Measurements from ENCODE around the gene KCTD12.

The KCTD12 gene

DNA sequence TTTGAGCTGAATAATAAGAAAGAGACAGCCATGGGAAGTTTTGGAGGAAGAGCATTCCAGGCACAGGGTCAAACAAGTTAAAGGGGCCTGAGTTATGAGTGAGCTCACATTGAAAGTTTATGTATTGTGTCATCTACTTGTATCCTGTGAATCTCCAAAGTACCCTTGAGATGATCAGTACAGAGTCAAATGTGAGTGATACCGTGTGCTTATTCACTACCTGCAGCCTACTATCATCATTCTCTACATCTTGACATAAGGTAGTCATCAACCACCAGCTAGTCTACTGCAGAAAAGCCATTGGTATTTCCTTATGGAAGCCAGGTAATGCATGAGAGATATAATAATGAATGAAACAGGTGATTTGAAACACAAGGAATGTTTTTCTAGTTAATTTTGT is 3.0 kb upstream of the KCTD12 start:
- DNase-seq (ENCODE audit: extremely low spot score, insufficient read length, low read depth) (no peak), FAIRE-seq (no peak)

- DNase-seq (ENCODE audit: extremely low spot score, insufficient read length, low read depth): no peak
- FAIRE-seq: no peak
These were observed 2.2 kb upstream of the KCTD12 start for GRCh38 chr13:76888421-76888820.

GRCh38 chr13:76887076-76887563 is 915 bp upstream of the KCTD12 start:
- FAIRE-seq (no peak), DNase-seq (ENCODE audit: extremely low spot score, insufficient read length, low read depth) (no peak)

DNA sequence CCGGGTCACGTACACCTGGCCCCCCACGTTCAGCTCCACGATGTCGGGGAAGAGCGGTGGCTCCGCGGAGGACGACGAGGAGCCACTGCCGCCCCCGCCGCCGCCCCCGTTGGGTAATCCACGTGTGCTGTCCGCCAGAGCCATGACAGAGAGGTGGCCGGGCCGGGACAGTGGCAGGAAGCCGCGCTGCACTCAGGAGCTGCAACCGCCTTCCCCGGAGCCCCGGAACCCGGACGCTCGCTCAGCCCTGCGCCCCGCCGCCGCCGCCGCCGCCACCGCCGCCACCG is 257 bp downstream of the KCTD12 start:
- peak; percentile 7 for DNase-seq (ENCODE audit: extremely low spot score, insufficient read length, low read depth)
- FAIRE-seq: no peak

GRCh38 chr13:76885203-76886004 is 801 bp downstream of the KCTD12 start:
- peak; percentile 22 for DNase-seq (ENCODE audit: extremely low spot score, insufficient read length, low read depth)
- peak; percentile 89 for FAIRE-seq

GRCh38 chr13:76884907-76885202 is 1.4 kb downstream of the KCTD12 start:
- DNase-seq (ENCODE audit: extremely low spot score, insufficient read length, low read depth) (no peak), FAIRE-seq (no peak)

- DNase-seq (ENCODE audit: extremely low spot score, insufficient read length, low read depth): no peak
These were observed 1.9 kb downstream of the KCTD12 start for GRCh38 chr13:76884186-76884906.

DNA sequence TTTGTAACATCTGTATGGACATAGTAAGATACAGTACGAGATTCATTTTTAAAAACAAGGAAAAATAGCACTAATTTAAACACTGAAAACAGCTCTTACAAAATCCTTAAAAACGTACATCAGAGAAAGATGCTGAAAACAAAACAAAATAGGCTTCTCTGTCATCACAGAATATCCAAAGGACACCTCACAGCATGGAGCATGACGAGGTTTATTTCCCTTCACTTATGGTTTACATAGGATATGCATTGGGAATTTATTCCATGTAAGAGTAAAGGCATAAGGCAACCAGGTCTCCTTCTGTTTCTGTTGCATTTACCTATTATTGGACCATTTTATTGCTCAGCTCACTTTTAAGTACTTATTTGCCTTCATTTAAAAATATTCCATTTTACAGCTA is 3.0 kb downstream of the KCTD12 start:
- FAIRE-seq: no peak
- no peak for DNase-seq (ENCODE audit: extremely low spot score, insufficient read length, low read depth)

More at GRCh38 chr13:76884186-76884906, 1.9 kb downstream of the KCTD12 start:
- peak; percentile 65 for FAIRE-seq

DNA sequence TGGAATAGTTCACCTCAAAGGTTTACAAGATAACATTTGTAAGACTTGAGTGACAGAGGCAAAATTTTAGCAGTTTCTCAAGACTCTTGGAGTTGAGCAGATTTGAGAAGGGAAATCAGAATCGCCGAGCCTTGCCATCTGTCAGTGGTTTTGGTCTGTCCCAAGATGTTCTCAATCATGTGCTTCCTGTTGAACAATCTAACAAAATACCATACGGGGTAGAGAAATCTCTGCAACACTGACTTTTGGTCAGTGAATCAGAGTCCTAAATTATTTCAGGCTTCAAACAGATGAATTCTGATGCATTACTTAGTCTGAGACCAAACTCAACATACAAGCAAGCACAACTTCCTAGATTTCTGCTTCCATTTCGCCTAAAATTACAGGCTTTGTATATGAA is 3.8 kb downstream of the KCTD12 start:
- DNase-seq (ENCODE audit: extremely low spot score, insufficient read length, low read depth) (no peak), FAIRE-seq (peak; percentile 57)

GRCh38 chr13:76879883-76880270 is 6.3 kb downstream of the KCTD12 start:
- FAIRE-seq (no peak), DNase-seq (ENCODE audit: extremely low spot score, insufficient read length, low read depth) (no peak)

GRCh38 chr13:76879203-76879882 is 6.9 kb downstream of the KCTD12 start:
- peak; percentile 15 for DNase-seq (ENCODE audit: extremely low spot score, insufficient read length, low read depth)
- peak; percentile 97 for FAIRE-seq

- DNase-seq (ENCODE audit: extremely low spot score, insufficient read length, low read depth) (no peak), FAIRE-seq (no peak)
These were observed 8.2 kb downstream of the KCTD12 start for GRCh38 chr13:76878043-76878442.

DNA sequence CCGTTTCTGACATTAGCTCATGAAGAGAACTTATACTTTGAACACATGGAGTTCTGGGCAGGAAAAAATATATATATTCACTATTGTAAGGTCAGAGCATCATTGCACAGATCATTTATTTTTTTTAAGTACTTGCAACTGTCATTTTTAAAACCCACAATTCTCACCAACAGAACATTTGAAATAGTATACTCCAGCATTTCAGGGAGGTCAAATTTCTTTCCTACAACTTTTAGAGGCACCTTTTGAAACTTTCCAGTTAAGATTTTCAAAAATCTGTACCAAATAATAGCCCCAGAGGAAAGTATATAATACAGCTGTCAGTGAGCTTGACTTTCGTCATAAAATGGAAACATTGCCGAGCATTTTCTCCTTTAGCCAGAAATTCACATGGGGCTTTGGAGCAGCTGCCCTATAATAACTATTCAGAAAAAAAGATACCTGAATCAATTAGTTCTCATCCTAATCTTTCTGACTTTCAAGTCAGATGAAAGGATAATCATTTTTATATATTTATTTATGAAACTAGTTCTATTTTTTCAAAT is 10.9 kb downstream of the KCTD12 start:
- DNase-seq (ENCODE audit: extremely low spot score, insufficient read length, low read depth): no peak
- FAIRE-seq: no peak

- DNase-seq (ENCODE audit: extremely low spot score, insufficient read length, low read depth) (no peak), FAIRE-seq (no peak)
These were observed 11.7 kb downstream of the KCTD12 start for GRCh38 chr13:76874479-76874878.

DNA sequence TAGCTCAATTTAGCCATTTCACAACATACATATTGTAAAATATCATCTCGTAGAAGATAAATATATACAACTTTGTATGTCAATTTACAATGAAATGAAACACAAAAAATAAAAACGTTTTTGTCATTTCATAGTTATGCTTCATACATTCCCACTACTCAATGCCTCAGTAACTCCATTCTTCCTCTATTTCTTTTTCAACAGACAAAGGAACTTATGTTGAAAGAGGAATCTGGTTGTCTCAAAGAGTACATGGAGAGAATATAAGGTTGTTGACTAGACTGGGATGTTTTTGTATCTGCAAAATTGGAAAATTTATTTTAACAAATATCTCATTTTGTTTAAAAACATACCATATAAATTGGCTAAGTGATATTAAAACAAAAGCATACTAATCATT is 12.8 kb downstream of the KCTD12 start:
- DNase-seq (ENCODE audit: extremely low spot score, insufficient read length, low read depth) (no peak), FAIRE-seq (no peak)

GRCh38 chr13:76872675-76873074 is 13.5 kb downstream of the KCTD12 start:
- DNase-seq (ENCODE audit: extremely low spot score, insufficient read length, low read depth) (no peak), FAIRE-seq (no peak)

GRCh38 chr13:76871432-76871831 is 14.8 kb downstream of the KCTD12 start:
- FAIRE-seq: no peak
- DNase-seq (ENCODE audit: extremely low spot score, insufficient read length, low read depth): no peak

DNA sequence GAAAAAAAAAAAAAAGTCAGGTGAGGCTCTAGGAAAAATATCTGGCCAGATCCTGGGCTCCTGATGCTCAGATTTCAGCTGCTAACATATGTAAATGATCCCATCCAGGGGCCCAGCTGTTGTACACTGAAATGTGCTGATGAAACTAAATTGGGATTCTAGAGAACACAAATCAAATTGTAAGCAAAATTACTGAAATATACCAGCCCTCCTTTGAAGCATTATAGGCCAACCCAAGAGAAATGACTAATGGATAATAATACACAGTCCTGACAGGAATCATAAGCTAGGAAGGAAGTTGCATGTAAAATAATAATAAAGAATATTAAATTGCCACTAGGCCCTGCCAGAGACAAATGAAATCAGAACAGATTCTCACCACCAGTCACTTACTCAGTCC is 17.8 kb downstream of the KCTD12 start:
- FAIRE-seq (no peak), DNase-seq (ENCODE audit: extremely low spot score, insufficient read length, low read depth) (no peak)

- FAIRE-seq (no peak), DNase-seq (ENCODE audit: extremely low spot score, insufficient read length, low read depth) (no peak)
These were observed 20.2 kb downstream of the KCTD12 start for GRCh38 chr13:76865996-76866503.

DNA sequence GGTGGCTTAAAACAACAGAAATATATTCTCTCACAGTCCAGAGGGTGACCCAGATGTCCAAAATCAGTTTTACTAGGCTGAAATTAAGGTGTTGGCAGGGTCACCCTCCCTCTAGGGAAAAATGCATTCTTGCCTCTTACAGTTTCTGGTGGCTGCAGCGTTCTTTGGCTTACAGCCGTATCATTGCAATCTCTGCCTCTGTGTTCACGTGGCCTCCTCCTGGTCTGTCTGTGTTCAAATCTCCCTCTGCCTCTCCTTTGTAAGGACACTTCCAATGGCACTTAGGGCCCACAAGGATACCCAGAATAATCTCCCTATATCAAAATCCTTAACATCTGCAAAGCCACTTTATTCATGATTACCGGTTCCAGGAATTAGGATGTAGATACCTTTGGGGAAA is 21.1 kb downstream of the KCTD12 start:
- no peak for FAIRE-seq
- DNase-seq (ENCODE audit: extremely low spot score, insufficient read length, low read depth): no peak

GRCh38 chr13:76864259-76864658 is 21.9 kb downstream of the KCTD12 start:
- no peak for FAIRE-seq

More at GRCh38 chr13:76864259-76864658, 21.9 kb downstream of the KCTD12 start:
- DNase-seq (ENCODE audit: extremely low spot score, insufficient read length, low read depth): no peak
